Measurements from ENCODE around the gene TMEM117.

TMEM117 gene

GRCh38 chr12:44294649-44295048, 458.8 kb downstream of the TMEM117 start:
- peaks cover 9% of the 10 kb centered on the region for H3K4me1 ChIP-seq (ENCODE audit: low read length)
- no peaks in the 10 kb centered on the region for H3K79me2 ChIP-seq (ENCODE audit: low read length)
- no peak overlapping the region for H3K9ac ChIP-seq (ENCODE audit: low read length)
- TF ChIP-seq CTCF (IDR thresholded peaks at IDR 0.05; ENCODE audit: low read depth, low read length) (no peak), EZH2phosphoT487 (IDR thresholded peaks at IDR 0.05; ENCODE audit: low read depth) (no peak)
- peaks cover 7% of the 10 kb centered on the region for H3K36me3 ChIP-seq (replicated peaks; ENCODE audit: low read depth, low read length)
- H3K9me3 ChIP-seq (ENCODE audit: insufficient read depth, low read length) = peaks cover 7% of the 10 kb centered on the region; the same call in 1 of the 2 replicates
- H3K4me2 ChIP-seq (ENCODE audit: low read length) = peak overlapping the region; percentile 54
- no peak overlapping the region for H3K27ac ChIP-seq (ENCODE audit: low read length)
- H4K20me1 ChIP-seq (ENCODE audit: insufficient read depth, low read length) = no peaks in the 10 kb centered on the region
- H2AFZ ChIP-seq (ENCODE audit: low read depth, low read length) = no peak overlapping the region
- H3K27me3 ChIP-seq (ENCODE audit: low read depth, low read length) = no peaks in the 10 kb centered on the region
- H3K4me3 ChIP-seq (ENCODE audit: low read length) = peak overlapping the region; percentile 4; the same call in 1 of the 2 replicates

- no peak overlapping the region for H3K27ac ChIP-seq (ENCODE audit: low read length)
- H2AFZ ChIP-seq (ENCODE audit: low read depth, low read length) = no peak overlapping the region
- H3K4me3 ChIP-seq (ENCODE audit: low read length) = no peak overlapping the region
- no peaks in the 10 kb centered on the region for H4K20me1 ChIP-seq (ENCODE audit: insufficient read depth, low read length)
- peaks cover 7% of the 10 kb centered on the region; the same call in 1 of the 2 replicates for H3K9me3 ChIP-seq (ENCODE audit: insufficient read depth, low read length)
- H3K27me3 ChIP-seq (ENCODE audit: low read depth, low read length) = no peaks in the 10 kb centered on the region
- H3K36me3 ChIP-seq (replicated peaks; ENCODE audit: low read depth, low read length) = peaks cover 7% of the 10 kb centered on the region
- TF ChIP-seq EZH2phosphoT487 (IDR thresholded peaks at IDR 0.05; ENCODE audit: low read depth) = no peak
- TF ChIP-seq CTCF (IDR thresholded peaks at IDR 0.05; ENCODE audit: low read depth, low read length) = no peak
- no peak overlapping the region for H3K9ac ChIP-seq (ENCODE audit: low read length)
- no peak overlapping the region for H3K4me2 ChIP-seq (ENCODE audit: low read length)
- H3K79me2 ChIP-seq (ENCODE audit: low read length) = no peaks in the 10 kb centered on the region
- H3K4me1 ChIP-seq (ENCODE audit: low read length) = peaks cover 9% of the 10 kb centered on the region
These were observed 460.2 kb downstream of the TMEM117 start for GRCh38 chr12:44295958-44296623.

GRCh38 chr12:44296624-44297197, 460.8 kb downstream of the TMEM117 start:
- Histone ChIP-seq H3K36me3 (replicated peaks; ENCODE audit: low read depth, low read length) (peaks cover 7% of the 10 kb centered on the region), H2AFZ (ENCODE audit: low read depth, low read length) (no peak overlapping the region), H3K79me2 (ENCODE audit: low read length) (no peaks in the 10 kb centered on the region), H3K27ac (ENCODE audit: low read length) (no peak overlapping the region), H3K4me3 (ENCODE audit: low read length) (no peak overlapping the region), H3K9ac (ENCODE audit: low read length) (no peak overlapping the region), H3K4me1 (ENCODE audit: low read length) (peaks cover 9% of the 10 kb centered on the region), H4K20me1 (ENCODE audit: insufficient read depth, low read length) (no peaks in the 10 kb centered on the region), H3K9me3 (ENCODE audit: insufficient read depth, low read length) (peaks cover 7% of the 10 kb centered on the region; the same call in 1 of the 2 replicates), H3K27me3 (ENCODE audit: low read depth, low read length) (no peaks in the 10 kb centered on the region), H3K4me2 (ENCODE audit: low read length) (no peak overlapping the region)
- no peak for TF ChIP-seq CTCF (IDR thresholded peaks at IDR 0.05; ENCODE audit: low read depth, low read length)
- TF ChIP-seq EZH2phosphoT487 (IDR thresholded peaks at IDR 0.05; ENCODE audit: low read depth) = no peak

DNA sequence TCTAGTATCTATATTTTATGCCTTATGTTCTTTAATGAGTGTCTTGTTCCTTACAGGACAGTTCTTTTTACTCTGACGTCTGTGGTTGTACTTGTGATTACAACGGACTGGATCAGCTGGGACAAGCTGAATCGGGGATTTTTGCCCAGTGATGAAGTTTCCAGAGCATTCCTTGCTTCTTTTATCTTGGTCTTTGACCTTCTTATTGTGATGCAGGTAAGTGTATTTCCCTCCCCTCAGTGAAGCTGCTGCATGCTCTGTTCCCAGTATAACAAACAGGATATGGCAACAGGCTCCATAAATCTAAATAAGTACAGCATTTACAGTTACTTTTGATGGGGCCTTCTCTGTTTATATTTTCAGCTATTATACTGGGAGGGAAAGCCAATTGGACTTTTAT, 463.6 kb downstream of the TMEM117 start:
- H4K20me1 ChIP-seq (ENCODE audit: insufficient read depth, low read length) = no peaks in the 10 kb centered on the region
- no peak overlapping the region for H3K4me2 ChIP-seq (ENCODE audit: low read length)
- H3K4me1 ChIP-seq (ENCODE audit: low read length) = peaks cover 6% of the 10 kb centered on the region
- no peaks in the 10 kb centered on the region for H3K79me2 ChIP-seq (ENCODE audit: low read length)
- H3K4me3 ChIP-seq (ENCODE audit: low read length) = no peak overlapping the region
- no peak overlapping the region for H2AFZ ChIP-seq (ENCODE audit: low read depth, low read length)
- H3K36me3 ChIP-seq (replicated peaks; ENCODE audit: low read depth, low read length) = peaks cover 4% of the 10 kb centered on the region
- no peak overlapping the region for H3K27ac ChIP-seq (ENCODE audit: low read length)
- no peak overlapping the region for H3K9ac ChIP-seq (ENCODE audit: low read length)
- H3K27me3 ChIP-seq (ENCODE audit: low read depth, low read length) = no peaks in the 10 kb centered on the region
- TF ChIP-seq EZH2phosphoT487 (IDR thresholded peaks at IDR 0.05; ENCODE audit: low read depth) (no peak), CTCF (IDR thresholded peaks at IDR 0.05; ENCODE audit: low read depth, low read length) (no peak)
- peaks cover 7% of the 10 kb centered on the region; the same call in 1 of the 2 replicates for H3K9me3 ChIP-seq (ENCODE audit: insufficient read depth, low read length)
